Measurements from ENCODE around the gene CARM1.
"Not testable (repeated sequence)": the region's sequence is repeated elsewhere in the genome, so short reads cannot be mapped to it uniquely, and the experiment has no call there.

CARM1 gene

GRCh38 chr19:10936661-10937084 lies 65.3 kb downstream of the CARM1 start:
- DNase-seq (ENCODE audit: low read depth): peak; percentile 76
- no peak overlapping the region for H3K4me3 ChIP-seq (ENCODE audit: low read length)
- TF ChIP-seq, protein P1, sequence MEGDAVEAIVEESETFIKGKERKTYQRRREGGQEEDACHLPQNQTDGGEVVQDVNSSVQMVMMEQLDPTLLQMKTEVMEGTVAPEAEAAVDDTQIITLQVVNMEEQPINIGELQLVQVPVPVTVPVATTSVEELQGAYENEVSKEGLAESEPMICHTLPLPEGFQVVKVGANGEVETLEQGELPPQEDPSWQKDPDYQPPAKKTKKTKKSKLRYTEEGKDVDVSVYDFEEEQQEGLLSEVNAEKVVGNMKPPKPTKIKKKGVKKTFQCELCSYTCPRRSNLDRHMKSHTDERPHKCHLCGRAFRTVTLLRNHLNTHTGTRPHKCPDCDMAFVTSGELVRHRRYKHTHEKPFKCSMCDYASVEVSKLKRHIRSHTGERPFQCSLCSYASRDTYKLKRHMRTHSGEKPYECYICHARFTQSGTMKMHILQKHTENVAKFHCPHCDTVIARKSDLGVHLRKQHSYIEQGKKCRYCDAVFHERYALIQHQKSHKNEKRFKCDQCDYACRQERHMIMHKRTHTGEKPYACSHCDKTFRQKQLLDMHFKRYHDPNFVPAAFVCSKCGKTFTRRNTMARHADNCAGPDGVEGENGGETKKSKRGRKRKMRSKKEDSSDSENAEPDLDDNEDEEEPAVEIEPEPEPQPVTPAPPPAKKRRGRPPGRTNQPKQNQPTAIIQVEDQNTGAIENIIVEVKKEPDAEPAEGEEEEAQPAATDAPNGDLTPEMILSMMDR (IDR thresholded peaks at IDR 0.05; ENCODE audit: insufficient read depth, low read depth, low read length, missing control alignments): peak; percentile 71

- not testable (repeated sequence) for DNase-seq (ENCODE audit: low read depth); H3K4me3 ChIP-seq (ENCODE audit: low read length)
These were observed 70.3 kb downstream of the CARM1 start for GRCh38 chr19:10941649-10942048.

- DNase-seq (ENCODE audit: low read depth); H3K4me3 ChIP-seq (ENCODE audit: low read length): not testable (repeated sequence)
These were observed 72.1 kb downstream of the CARM1 start for GRCh38 chr19:10943412-10943811.

GRCh38 chr19:10945264-10945663 lies 73.9 kb downstream of the CARM1 start:
- TF ChIP-seq, protein P1 (IDR thresholded peaks at IDR 0.05; ENCODE audit: insufficient read depth, low read depth, low read length, missing control alignments): no peak
- no peak for DNase-seq (ENCODE audit: low read depth)
- H3K4me3 ChIP-seq (ENCODE audit: low read length): no peak overlapping the region

DNA sequence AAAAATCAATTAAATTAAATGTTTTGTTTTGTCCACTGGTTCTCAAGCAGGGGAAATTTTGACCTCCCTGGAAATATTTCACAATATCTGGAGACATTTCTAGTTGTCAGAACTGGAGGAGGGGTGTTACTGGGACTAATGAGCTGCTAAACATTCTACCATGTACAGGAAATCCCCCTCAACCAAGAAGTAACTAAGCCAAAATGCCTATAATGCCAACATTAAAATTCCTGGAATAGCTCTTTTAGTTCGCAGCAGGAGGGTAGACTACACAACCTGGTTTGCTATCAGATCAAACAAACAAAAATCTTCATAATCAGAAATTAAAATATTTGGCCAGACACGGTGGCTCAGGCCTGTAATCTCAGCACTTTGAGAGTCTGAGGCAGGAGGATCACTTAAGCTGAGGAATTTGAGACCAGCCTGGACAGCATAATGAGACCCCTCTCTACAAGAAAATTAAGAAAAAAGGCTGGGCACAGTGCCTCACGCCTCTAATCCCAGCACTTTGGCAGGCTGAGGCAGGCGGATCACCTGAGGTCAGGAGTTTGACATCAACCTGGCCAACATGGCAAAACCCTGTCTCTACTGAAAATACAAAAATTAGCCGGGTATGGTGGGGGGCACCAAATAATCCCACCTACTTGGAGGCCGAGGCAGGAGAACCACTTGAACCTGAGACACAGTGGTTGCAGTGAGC lies 75.8 kb downstream of the CARM1 start:
- TF ChIP-seq, protein P1 (IDR thresholded peaks at IDR 0.05; ENCODE audit: insufficient read depth, low read depth, low read length, missing control alignments): no peak
- no peak overlapping the region for H3K4me3 ChIP-seq (ENCODE audit: low read length)
- DNase-seq (ENCODE audit: low read depth): no peak

- TF ChIP-seq, protein P1 (IDR thresholded peaks at IDR 0.05; ENCODE audit: insufficient read depth, low read depth, low read length, missing control alignments): no peak
- no peak overlapping the region for H3K4me3 ChIP-seq (ENCODE audit: low read length)
- DNase-seq (ENCODE audit: low read depth): peak; percentile 96
These were observed 81.5 kb downstream of the CARM1 start for GRCh38 chr19:10952809-10953208.

- not testable (repeated sequence) for DNase-seq (ENCODE audit: low read depth)
- H3K4me3 ChIP-seq (ENCODE audit: low read length): peak overlapping the region; percentile 76
These were observed 88.1 kb downstream of the CARM1 start for GRCh38 chr19:10959277-10959968.

- TF ChIP-seq, protein P1 (IDR thresholded peaks at IDR 0.05; ENCODE audit: insufficient read depth, low read depth, low read length, missing control alignments): no peak
- H3K4me3 ChIP-seq (ENCODE audit: low read length): peak within 1 kb of the TSS; percentile 83
- peak; percentile 97 for DNase-seq (ENCODE audit: low read depth)
These were observed 89.1 kb downstream of the CARM1 start, which contains the start of gene SMARCA4 for GRCh38 chr19:10960314-10961072. TSS of gene SMARCA4 (plus strand) at chr19:10961030. CDS start at chr19:10984152, 23,122 bp downstream.

Data from epithelial cell of esophagus (primary cell).